HG02870 (cell line): ENCODE data around the gene DHRS7C.

Source experiments
- ATAC-seq: cut with Tn5 transposase; IDR thresholded peaks from one replicate; pipeline ENCODE4 v1.9.1; 2021; ENCODE audit warnings: mild to moderate bottlenecking, moderate library complexity; ENCODE audit not compliant: unreplicated experiment

Gene DHRS7C, protein sequence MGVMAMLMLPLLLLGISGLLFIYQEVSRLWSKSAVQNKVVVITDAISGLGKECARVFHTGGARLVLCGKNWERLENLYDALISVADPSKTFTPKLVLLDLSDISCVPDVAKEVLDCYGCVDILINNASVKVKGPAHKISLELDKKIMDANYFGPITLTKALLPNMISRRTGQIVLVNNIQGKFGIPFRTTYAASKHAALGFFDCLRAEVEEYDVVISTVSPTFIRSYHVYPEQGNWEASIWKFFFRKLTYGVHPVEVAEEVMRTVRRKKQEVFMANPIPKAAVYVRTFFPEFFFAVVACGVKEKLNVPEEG

DNA sequence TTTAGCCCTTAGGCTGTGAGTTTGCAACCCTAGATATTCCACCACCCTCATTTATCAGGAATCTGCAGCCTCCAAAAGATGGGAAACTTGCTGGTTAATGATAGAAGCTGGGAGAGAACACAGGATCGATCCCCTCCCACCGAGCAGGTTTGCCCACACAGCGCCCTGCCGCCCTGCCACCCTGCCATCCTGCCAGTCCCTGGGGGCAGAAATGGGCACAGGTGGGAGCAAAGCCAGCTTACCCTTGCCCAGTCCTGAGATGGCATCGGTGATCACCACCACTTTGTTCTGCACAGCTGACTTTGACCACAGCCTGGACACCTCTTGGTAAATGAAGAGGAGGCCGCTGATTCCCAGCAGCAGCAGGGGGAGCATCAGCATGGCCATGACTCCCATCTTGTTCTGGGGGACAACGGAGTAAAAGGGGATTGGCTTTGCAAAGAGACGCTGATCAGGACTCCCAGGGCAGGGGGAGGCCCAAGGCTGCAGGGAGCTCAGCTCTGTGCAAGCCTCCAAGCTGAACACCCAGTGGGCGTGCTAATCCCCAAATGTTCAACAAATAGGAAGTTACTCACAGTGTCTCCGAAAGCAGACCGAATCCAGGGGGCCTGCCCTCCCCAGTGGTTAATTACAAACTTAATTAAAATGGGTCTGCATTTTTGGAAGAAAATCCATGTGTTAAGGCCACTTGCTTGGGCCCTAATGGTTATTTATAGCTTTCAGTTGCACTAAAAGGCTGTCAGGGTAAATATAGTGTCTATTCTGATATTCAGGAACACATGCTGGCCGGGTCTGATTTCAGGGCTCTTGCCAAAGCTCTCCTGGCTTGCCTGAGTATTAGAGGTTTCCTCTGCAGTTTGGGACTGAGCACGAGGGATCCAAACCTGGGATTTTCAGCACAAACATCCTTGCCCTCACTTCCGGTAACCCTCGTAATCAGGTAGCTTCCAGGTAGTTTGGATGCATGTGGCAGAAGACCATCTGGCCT is at the start of gene DHRS7C:
Gene DHRS7C (minus strand): TSS at position 704 of the 988 bp plus-strand sequence. CDS start 308 bp downstream, at position 396.
- ATAC-seq: no peak

DNA sequence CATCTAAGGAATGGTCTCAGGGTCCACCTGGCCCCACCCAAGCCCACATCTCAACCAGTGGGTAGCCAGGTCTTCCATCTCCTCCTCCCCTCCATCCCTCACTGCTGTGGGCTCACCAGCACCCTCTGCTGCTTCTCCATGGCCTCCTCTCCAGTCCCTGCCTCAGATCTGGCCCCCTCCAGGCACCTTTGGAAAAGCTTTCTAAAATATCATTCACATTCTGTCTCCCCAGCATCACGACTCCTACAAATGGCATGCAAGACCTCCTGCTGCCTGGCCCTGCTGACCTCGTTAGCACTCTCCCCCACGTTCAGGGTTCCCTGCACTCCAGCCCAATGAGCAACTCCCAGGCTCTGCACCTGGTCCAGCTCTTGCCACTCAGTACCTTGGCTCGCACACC is 48.0 kb upstream of the DHRS7C start:
- no peak for ATAC-seq

DNA sequence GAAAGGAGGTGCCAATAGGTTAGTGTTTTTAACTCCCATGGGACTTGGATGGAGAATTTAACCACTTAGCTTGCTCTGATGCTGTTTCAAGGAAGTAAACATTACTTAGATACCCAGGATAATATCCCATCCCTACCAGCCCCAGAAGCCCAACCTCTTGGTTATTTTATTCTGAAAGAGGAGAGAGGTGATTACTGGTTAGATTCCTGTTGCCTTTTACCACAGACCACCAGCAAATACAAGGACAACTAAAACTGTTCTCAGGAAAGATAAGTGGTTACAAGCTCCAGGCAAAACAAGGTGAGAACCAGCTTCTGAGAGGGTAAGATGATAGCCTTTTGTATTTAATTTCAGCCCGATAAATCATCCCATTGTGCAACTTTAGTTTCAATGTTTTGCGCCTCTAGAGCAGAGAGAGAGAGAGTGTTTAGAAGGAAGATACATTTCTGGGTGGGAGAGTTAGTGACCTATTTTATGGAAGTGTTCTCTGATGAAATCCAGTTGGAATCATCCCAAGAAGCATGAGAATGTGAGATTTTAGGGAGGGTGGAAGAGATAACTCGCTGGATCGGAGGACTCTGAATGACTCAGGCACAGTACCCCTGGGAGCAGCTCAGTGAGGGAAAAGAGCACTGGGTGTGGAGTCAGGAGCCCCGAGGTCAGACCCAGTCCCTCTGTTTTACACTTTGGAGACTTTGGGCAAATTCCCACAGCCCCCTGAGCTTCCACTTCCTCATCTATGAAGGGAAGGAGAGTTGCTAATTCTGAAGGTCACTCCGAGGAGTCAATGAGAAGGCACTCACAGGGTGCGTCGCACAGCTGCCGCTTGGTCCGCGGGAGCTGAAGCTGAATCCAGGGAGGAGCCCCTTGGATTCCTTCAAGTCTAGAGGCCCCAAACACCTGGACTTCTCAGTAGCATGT is 46.4 kb upstream of the DHRS7C start:
- ATAC-seq: no peak

DNA sequence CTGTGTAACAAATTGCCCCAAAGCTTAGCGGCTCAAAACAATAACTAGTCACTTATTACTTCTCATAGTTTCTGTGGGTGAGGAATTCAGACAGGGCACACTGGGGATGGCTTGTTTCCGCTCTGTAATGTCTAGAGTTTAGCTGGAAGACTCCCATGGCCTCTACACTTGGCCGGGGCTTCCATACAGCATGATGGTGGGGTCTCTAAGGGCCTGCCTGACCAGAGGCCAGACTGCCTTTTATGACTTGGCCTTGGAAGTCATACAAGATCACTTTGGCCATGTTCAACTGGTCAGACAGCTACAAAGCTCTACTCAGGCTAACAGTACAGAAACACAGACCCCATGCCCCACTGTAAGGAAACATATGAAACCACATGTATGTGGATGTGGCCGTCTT is 42.5 kb upstream of the DHRS7C start:
- no peak for ATAC-seq

DNA sequence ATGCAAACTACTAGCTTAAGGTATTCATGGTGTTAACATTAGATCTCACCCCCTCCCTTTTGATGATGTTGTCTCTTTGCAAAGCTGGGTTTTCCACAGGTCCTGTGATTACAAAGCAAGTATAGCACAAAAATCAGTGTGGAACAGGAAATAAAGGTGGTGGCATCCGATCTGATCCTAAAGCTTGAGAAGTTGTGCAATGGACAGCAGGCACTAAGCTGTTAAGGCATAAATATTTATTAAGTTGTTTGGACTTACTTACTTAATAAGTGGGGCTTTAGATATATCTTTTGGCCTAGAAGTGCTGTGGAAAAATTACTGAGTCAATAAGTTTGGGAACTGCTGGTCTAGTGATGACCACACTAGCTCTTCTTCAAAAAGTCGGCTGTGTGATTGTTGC is 39.3 kb upstream of the DHRS7C start:
- ATAC-seq: no peak

DNA sequence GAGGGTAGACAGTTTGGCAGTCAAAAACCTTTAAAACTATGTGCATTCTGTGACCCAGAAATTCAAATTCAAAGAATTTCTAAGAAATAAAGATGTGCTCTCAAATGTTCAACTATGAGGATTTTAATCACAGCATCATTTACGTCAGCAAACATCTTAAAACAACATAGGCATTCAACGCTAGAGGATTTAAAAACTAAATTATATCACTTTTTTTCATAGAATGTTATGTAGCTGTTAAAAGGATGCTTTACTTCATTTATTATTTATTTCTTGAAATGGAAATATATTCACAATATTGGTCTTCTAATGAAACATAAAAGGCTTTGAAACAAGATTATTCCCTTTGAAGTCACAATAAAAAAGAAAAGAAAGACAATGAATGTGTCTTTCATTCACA is 38.0 kb upstream of the DHRS7C start:
- no peak for ATAC-seq

DNA sequence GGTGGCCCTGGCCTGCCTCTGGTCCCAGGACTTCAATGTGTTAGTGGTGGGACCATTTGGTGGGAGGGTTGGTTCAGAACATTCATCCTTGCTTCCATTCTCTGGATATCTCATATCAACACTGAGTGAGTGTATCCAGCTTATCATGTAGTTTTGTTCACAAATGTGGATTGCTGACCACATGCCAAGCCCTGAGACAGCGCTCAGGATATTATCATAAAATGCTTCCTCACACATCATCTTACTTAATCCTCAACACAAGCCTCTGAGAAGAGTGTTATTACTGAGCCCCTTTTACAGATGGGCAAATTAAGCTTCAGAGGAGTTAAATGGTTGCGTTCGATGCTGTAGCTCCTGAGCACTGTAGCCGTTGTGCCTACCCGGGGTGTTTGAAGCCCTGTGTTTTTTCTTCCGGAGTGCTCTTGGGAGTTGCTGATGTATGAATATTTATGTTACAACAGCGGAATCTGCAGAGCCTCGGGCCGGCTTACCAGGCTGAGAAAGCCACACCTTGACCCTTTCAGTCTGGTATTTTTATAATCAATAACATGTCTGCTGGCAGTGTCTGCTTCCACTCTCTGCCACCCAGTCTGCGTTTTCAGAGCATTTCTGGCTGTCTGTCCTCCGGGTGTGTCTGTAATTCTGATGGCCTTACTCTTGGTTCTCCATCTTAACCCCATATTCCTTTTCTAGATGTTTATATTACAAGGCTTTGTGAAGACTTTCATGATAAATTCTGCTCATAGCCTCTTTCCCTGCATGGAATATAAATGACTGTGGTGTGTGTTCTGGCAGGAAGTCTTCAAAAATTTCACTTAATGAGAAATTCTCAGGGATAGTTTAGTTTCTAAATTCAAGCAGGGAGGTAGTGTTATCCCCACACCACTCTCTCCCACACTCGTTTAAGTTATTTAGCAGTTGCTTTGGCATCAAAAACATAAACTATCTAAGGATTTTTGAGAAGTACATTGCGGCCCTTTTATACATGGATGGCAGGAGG is 37.2 kb upstream of the DHRS7C start:
- no peak for ATAC-seq

DNA sequence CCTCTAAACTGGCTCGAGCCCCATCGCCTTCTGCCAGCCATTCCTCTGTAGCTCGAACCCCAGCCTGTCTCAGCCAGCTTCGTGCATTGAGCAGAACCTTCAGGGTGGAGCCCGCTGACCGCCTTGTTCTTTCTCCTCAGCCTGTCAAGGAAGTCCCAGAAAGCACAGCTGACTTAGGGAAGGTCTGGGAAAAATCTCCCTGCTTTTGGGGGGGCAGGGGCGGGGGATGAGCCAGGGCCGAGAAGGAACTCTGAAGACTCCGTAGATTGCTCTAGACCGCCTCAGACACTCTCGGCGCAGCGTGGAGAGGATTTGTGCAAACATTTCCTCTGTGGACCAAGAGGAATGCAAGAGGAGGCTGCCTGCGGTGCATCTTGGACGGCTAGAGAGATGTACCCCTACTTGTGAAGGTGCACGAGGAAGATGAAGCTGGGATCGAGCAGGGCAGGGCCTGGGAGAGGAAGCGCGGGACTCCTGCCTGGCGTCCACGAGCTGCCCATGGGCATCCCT is 34.3 kb upstream of the DHRS7C start, which contains the start of gene GLP2R:
Gene GLP2R (plus strand): TSS at position 284 of the 510 bp plus-strand sequence. CDS start 140 bp downstream, at position 424.
- no peak for ATAC-seq

DNA sequence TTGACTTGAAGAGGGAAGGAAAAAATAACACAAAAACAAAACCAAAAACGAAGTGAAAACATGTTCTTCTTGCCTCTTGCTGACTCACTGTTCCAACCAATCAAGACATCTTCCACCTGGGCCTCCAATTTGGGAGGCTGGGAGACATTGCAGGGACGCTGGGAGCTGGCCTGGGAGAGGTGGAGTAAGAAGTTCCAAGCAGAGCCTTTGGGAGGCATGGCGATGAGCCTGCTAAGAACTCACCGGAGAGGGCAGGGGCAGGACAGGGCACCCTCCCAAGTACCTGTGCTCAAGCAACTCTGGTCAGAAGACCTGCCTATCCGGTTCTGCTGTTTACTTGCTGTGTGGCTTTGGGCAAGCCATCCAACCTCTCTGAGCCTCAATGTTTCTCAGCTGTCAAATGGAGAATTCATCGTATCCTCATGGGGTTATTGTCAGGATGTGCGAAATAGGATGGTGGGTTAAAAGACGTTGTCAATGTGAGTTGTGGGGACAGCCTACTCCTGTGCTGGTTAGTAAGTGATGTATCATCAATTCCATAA is 33.5 kb upstream of the DHRS7C start:
- no peak for ATAC-seq

DNA sequence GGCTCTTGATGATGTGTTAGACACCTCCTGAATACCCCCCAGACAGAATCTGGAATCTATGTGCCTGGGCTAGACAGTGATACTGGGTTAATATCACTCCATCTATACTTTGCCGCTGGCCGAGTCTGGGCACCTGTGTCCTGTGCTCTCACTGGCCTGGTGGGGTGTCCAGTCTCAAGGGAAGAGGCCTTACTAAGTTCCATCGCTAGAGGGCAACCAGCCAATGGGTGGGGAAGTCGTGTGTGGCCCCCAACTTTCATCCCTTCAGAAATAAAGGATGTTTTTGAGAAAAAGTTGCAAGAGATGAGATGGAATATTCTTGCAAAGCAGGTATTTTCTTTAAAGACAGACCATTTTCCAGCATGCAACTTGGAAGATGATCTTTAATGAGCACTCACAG is 32.7 kb upstream of the DHRS7C start:
- no peak for ATAC-seq

DNA sequence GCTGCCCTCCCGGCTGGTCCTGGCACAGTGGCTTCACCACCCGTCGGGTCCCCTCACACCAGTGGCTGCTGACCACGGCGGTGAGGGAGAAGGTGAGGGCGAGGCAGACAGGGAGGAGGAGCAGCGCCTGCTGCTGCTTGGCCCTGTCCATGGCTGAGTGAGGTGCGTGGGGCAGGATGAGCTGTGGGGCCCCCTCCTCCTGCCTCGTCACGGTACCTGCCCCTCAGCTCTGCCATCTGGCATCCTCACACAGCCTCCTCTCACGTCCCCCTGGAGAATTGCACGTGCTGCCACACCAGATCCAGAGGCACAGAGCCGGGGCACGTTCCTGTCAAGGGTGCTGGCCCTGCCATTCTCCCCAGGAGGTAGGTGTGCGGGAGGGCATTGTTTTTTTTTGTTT is 30.5 kb upstream of the DHRS7C start, which contains the start of gene GSG1L2:
Gene GSG1L2 (minus strand): TSS at position 159 of the 400 bp plus-strand sequence. CDS start 8 bp downstream, at position 151.
- ATAC-seq: no peak

DNA sequence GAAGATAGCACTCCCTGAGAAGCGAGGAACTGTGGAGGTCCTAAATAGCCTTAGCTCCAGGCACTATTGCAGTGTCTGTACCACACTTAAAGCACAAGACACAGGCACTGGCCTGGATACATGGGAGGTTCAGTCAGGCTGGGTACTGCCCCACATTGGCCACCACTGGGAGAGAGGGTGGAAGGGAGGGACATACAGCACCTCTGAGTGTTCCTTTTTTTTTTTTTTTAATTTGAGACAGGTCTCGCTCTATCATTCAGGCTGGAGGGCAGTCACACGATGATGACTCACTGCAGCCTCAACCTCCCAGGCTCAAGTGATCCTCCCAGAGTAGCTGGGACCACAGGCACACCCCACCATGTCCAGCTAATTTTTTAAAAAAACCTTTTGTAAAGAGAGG is 29.1 kb upstream of the DHRS7C start:
- no peak for ATAC-seq

DNA sequence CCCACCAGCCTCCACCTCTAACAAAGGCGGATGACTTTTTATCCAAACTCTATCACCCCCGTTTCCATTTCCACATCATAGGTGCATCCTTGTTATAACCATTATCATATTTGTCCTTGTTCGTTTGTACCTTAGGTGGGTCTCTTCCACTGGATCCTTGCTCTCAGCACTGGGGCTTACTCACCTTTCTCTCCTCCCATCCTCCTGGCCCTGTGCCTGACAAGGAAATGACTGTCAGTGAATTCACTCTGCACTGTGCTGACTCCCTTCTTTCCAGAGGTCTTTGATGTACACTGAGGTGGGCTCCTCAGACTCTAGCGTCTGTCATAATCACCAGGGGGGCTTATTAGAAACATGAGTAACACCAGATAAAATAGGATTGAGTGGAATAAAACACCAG is 27.4 kb upstream of the DHRS7C start:
- ATAC-seq: no peak

DNA sequence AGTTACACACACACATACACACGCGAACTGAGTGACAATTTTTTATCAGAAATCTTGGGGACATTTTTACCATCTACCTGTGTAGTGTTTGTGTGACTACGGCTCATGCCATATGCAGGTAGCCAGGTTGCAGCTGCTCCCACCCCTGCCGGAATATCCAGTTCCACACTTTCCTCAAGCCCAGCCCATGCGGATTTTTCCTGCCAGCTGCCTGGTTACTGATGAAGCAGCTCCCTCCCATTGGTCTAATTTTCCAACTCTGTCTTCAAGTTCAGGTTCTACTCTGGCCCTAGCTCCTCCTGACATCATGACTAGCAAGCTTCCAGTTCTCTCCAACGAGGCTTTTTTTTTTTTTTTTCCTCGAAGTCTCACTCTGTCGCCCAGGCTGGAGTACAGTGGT is 25.7 kb upstream of the DHRS7C start:
- ATAC-seq: no peak

DNA sequence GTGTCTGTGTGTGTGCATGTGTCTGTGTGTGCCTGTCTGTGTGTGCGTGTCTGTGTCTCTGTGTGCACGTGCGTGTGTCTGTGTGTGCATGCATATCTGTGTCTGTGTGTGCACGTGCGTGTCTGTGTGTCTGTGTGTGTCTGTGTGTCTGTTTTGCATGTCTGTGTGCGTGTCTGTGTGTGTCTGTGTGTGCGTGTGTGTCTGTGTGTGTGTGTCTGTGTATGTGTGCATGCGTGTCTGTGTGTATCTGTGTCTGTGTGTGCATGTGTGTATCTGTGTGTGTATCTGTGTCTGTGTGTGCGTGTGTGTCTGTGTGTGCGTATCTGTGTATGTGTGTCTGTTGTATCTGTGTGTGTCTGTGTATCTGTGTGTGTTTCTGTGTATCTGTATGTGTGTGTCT is 25.1 kb upstream of the DHRS7C start:
- ATAC-seq: no peak

DNA sequence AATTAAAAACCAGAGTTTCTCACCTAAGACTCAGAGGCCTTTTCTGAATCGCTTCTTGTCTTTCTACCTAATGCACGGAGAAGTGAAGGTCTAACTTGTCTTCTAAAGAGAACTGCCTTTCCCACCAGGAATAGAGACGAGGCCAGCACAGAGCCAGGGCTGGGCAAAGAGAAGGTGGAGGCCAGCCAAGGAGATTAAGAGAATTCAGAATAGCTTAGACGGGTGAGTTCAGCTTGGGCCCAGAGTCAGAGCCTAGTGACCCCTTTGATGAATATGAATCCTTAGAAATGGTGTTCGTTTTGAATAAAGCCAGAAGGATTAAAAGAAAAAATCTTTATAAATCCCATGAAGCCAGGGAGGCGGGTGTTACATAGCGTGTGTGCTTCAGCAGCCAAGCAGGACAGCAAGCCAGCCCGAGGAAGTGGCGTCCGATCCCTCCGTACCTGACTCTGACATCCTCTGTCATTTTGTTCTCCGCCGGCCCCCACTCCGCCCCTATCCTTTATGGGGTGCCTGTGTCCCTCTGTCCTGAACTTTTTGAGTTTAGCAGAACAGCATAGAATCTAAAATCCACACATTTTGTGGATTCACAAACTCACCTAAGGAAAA is 23.0 kb upstream of the DHRS7C start:
- ATAC-seq: no peak

DNA sequence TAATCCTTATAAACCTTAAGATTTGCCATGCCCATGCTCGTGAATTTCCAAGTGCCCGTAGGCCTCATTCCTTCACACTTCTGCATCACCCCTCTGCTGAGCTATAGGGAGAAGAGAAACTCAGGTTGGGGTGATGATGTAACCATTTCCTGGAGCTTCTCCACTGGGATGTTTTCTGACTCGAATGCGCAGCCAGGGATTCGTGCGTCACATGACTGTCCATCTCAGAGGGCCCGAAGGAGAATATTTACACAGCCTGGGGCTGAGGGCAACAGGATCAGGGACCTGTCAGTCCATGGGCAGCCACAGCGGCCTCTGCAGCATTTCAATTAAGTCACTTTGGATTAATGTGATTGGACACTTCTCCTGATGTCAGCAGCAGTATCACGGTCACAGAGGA is 21.8 kb upstream of the DHRS7C start:
- ATAC-seq: no peak

DNA sequence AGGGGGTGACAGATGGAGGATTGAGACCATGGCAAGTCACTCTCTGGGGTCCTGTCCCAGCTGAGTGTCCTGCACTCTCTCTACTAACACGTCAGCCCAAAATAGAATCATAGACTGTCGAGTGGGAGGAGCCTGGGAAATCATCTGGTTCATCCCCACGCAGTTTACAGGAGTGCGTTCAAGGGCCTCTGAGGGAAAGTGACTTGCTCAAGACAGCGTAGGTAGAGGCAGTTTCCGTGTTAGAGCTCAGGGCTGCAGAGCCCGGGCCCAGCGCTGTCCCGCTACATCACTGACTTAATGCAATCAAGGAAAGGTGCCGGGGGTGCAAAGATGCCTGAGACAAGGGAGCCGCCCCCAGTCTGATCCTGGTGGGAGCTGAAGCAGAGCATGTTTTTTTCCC is 20.1 kb upstream of the DHRS7C start:
- ATAC-seq: no peak

DNA sequence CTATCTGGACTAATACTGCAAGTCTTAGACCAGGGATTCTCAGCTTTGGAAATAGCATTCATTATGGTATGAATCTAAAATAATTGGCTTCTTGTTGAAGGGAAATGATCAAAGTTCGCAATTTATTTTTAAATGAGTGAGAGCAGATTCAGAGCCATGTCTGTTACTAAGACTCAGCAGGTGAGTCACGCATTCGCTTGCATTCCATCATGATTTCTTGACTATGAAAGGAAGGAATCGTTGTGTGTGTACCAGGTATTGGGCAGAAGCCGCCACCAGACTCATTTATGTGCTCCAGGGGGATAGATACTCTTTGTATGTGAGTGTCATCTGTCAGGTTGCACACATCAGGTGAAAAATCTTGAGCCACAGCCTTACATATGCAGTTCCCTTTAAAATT is 19.7 kb upstream of the DHRS7C start:
- no peak for ATAC-seq
